Endodermal cell (in vitro differentiated cells): ENCODE measurements around the gene WDR35. TPM values are rescaled to one million over a fixed set of nuclear protein-coding genes. Genes with fewer than 3 reads are reported as not detected.

Source experiments
- DNase-seq: peaks from one replicate; pipeline ENCODE4 v3.0.0-alpha.2; 2017
- H3K27ac ChIP-seq: 2 replicates; pipeline ENCODE4 v1.5.1; 2013; ENCODE audit warnings: mild to moderate bottlenecking, low read depth, low read length, moderate library complexity
- H3K27me3 ChIP-seq: 2 replicates; pipeline ENCODE4 v1.6.1; 2013; ENCODE audit warnings: mild to moderate bottlenecking, low read length, moderate library complexity; ENCODE audit not compliant: insufficient read depth, control insufficient read depth, poor library complexity, severe bottlenecking
- H3K36me3 ChIP-seq: 2 replicates; pipeline ENCODE4 v1.7.0; 2013; ENCODE audit warnings: mild to moderate bottlenecking, low read length, moderate library complexity; ENCODE audit not compliant: control insufficient read depth, insufficient read depth
- H3K4me1 ChIP-seq: one replicate; pipeline ENCODE4 v1.7.0; 2013; ENCODE audit warnings: low read length; ENCODE audit not compliant: control insufficient read depth, insufficient read depth
- H3K4me3 ChIP-seq: 2 replicates; pipeline ENCODE4 v1.5.1; 2013; ENCODE audit warnings: mild to moderate bottlenecking, low read length, moderate library complexity
- H3K9ac ChIP-seq: 2 replicates; pipeline ENCODE4 v1.6.1; 2013; ENCODE audit warnings: mild to moderate bottlenecking, low read length, moderate library complexity; ENCODE audit not compliant: poor library complexity, severe bottlenecking; ENCODE audit errors: extremely low read depth
- H3K9me3 ChIP-seq: 2 replicates; pipeline ENCODE4 v1.6.1; 2013; ENCODE audit warnings: mild to moderate bottlenecking, low read length, moderate library complexity; ENCODE audit not compliant: control insufficient read depth
- H3K27ac Mint-ChIP-seq: 2 replicates; pipeline ENCODE4 v1.8.0; 2020; ENCODE audit warnings: mixed read lengths
- H3K27me3 Mint-ChIP-seq: 2 replicates; pipeline ENCODE4 v1.8.0; 2021; ENCODE audit warnings: mild to moderate bottlenecking, mixed read lengths; ENCODE audit not compliant: insufficient read depth
- H3K36me3 Mint-ChIP-seq: 2 replicates; pipeline ENCODE4 v1.8.0; 2020; ENCODE audit warnings: low read depth, mixed read lengths
- H3K4me1 Mint-ChIP-seq: 2 replicates; pipeline ENCODE4 v1.8.0; 2020; ENCODE audit warnings: mixed read lengths
- H3K4me3 Mint-ChIP-seq: 2 replicates; pipeline ENCODE4 v1.8.0; 2020; ENCODE audit warnings: mild to moderate bottlenecking, moderate library complexity, mixed read lengths
- H3K9me3 Mint-ChIP-seq: 2 replicates; pipeline ENCODE4 v1.8.0; 2020; ENCODE audit warnings: mild to moderate bottlenecking, mixed read lengths
- CTCF ChIP-seq: fragments of 200-600 bp; sonication (generic); conservative IDR thresholded peaks from 2 replicates; pipeline ENCODE4 v1.5.0; 2021; ENCODE audit warnings: antibody characterized with exemption, mild to moderate bottlenecking
- WGBS, 2 experiments: methylation state at CpG; one replicate each; pipeline versions ENCODE4 v1.1.5 to v1.1.7; 2013; ENCODE audit warnings: missing lambda C conversion rate in 2 of 2, mixed read lengths in 1 of 2; ENCODE audit not compliant: insufficient coverage in 1 of 2, insufficient read length in 1 of 2; 5-methylcytosine and 5-hydroxymethylcytosine counted together
- total RNA-seq, 2 donors: library from RNA; stranded (reverse); fragmentation: NEBNext Ultra II Directional in 1 of 2; extraction: Animal tissue kit (Norgen Biotek cat#: 25700) in 1 of 2; gene quantifications; 2 replicates in 1 of 2; 3 replicates in 1 of 2; pipeline ENCODE4 v1.2.1, GENCODE V29; 2021

The WDR35 gene
- total RNA-seq, 2 donors from 2014 or later: 11.3 to 13.5 TPM

GRCh38 chr2:19936203-19936602 is 53.7 kb downstream of the WDR35 start:
- DNase-seq: no peak
- no peak overlapping the region for H3K4me3 ChIP-seq
- Mint-ChIP-seq H3K4me3 (no peak overlapping the region), H3K9me3 (no peaks in the 10 kb centered on the region), H3K4me1 (no peaks in the 10 kb centered on the region), H3K36me3 (peaks cover 34% of the 10 kb centered on the region), H3K27ac (no peak overlapping the region), H3K27me3 (no peaks in the 10 kb centered on the region)
- no peak overlapping the region for H3K27ac ChIP-seq
- 95 to 100% methylated on average over 1 to 2 of the region's 2 CpGs for WGBS, 2 experiments
- H3K4me1 ChIP-seq: no peaks in the 10 kb centered on the region
- H3K9ac ChIP-seq: no peak overlapping the region
- no peak for TF ChIP-seq CTCF
- no peaks in the 10 kb centered on the region for H3K27me3 ChIP-seq
- peaks cover 29% of the 10 kb centered on the region for H3K36me3 ChIP-seq
- no peaks in the 10 kb centered on the region for H3K9me3 ChIP-seq

- H3K4me3 ChIP-seq: no peak overlapping the region
- peaks cover 21% of the 10 kb centered on the region for H3K9me3 ChIP-seq
- 80 to 93% methylated on average over 2 to 5 of the region's 5 CpGs for WGBS, 2 experiments
- H3K27ac ChIP-seq: no peak overlapping the region
- Mint-ChIP-seq H3K4me1 (no peaks in the 10 kb centered on the region), H3K27me3 (no peaks in the 10 kb centered on the region), H3K36me3 (peaks cover 50% of the 10 kb centered on the region), H3K9me3 (peaks cover 15% of the 10 kb centered on the region), H3K27ac (peak overlapping the region; percentile 11), H3K4me3 (no peak overlapping the region)
- H3K4me1 ChIP-seq: no peaks in the 10 kb centered on the region
- TF ChIP-seq CTCF: no peak
- H3K36me3 ChIP-seq: peaks cover 52% of the 10 kb centered on the region
- no peak overlapping the region for H3K9ac ChIP-seq
- no peak for DNase-seq
- no peaks in the 10 kb centered on the region for H3K27me3 ChIP-seq
These were observed 56.4 kb downstream of the WDR35 start for GRCh38 chr2:19933351-19933981.

GRCh38 chr2:19932928-19933327 is 57.0 kb downstream of the WDR35 start:
- H3K4me3 ChIP-seq: no peak overlapping the region
- Mint-ChIP-seq H3K4me1 (no peaks in the 10 kb centered on the region), H3K36me3 (peaks cover 51% of the 10 kb centered on the region), H3K9me3 (peaks cover 20% of the 10 kb centered on the region), H3K27me3 (no peaks in the 10 kb centered on the region), H3K4me3 (no peak overlapping the region), H3K27ac (peak overlapping the region; percentile 11)
- no peak overlapping the region for H3K27ac ChIP-seq
- peaks cover 26% of the 10 kb centered on the region for H3K9me3 ChIP-seq
- peaks cover 53% of the 10 kb centered on the region for H3K36me3 ChIP-seq
- H3K27me3 ChIP-seq: no peaks in the 10 kb centered on the region
- DNase-seq: no peak
- no peak overlapping the region for H3K9ac ChIP-seq
- no peaks in the 10 kb centered on the region for H3K4me1 ChIP-seq
- WGBS, 2 experiments: 100% methylated on average over 2 of the region's 2 CpGs
- TF ChIP-seq CTCF: no peak
